ENCODE data around the gene SNRNP48.

GRCh38 chr6:7594579-7595125 lies 4.7 kb downstream of the SNRNP48 start:
- TF ChIP-seq POLR2AphosphoS5 (IDR thresholded peaks at IDR 0.05; ENCODE audit: low read depth, low read length) (no peak), POLR2A (IDR thresholded peaks at IDR 0.05; ENCODE audit: low read depth, low read length) (no peak), PAX5 (IDR thresholded peaks at IDR 0.05; ENCODE audit: insufficient read depth, low read length, severe bottlenecking) (no peak), TAF1 (IDR thresholded peaks at IDR 0.05; ENCODE audit: low read depth, low read length) (no peak), SPI1 (IDR thresholded peaks at IDR 0.05; ENCODE audit: low read depth, low read length) (no peak)

All from GM12891 (cell line).